ENCODE results near the gene PCBD1. TPM values are rescaled to one million over a fixed set of nuclear protein-coding genes. Genes with fewer than 3 reads are reported as not detected.
"Not testable (repeated sequence)": the region's sequence is repeated elsewhere in the genome, so short reads cannot be mapped to it uniquely, and the experiment has no call there.

Gene PCBD1
- total RNA-seq, 1 donor from 2014 or later, result 34.6 TPM

- H3K4me3 ChIP-seq, result no peak overlapping the region
- peaks cover 4% of the 10 kb centered on the region for H3K36me3 ChIP-seq
- peaks cover 23% of the 10 kb centered on the region for H3K36me3 Mint-ChIP-seq
- no peak overlapping the region for H3K4me3 Mint-ChIP-seq
- no peaks in the 10 kb centered on the region for H3K79me2 ChIP-seq (ENCODE audit: low read depth)
- H3K9me3 ChIP-seq (ENCODE audit: low read depth), result no peaks in the 10 kb centered on the region
- H3K27ac ChIP-seq, result no peak overlapping the region
- no peak overlapping the region for H3K27ac Mint-ChIP-seq
- no peaks in the 10 kb centered on the region for H3K4me1 Mint-ChIP-seq
- H3K9me3 Mint-ChIP-seq, result no peaks in the 10 kb centered on the region
- H3K27me3 Mint-ChIP-seq (ENCODE audit: insufficient read depth, low read depth), result no peaks in the 10 kb centered on the region
- no peak overlapping the region for H2AFZ ChIP-seq (replicated peaks)
- H4K20me1 ChIP-seq (ENCODE audit: low read depth), result no peaks in the 10 kb centered on the region
- H3F3A ChIP-seq (ENCODE audit: low read depth), result no peaks in the 10 kb centered on the region
- no peak for DNase-seq (ENCODE audit: low spot score)
- H3K4me1 ChIP-seq, result peaks cover 8% of the 10 kb centered on the region
- no peak overlapping the region for H3K4me2 ChIP-seq
- H3K27me3 ChIP-seq, result no peaks in the 10 kb centered on the region
- no peak overlapping the region for H3K9ac ChIP-seq
- TF ChIP-seq EZH2phosphoT487 (IDR thresholded peaks at IDR 0.05), result no peak
- no peak for TF ChIP-seq CTCF (IDR thresholded peaks at IDR 0.05)
- TF ChIP-seq EZH2 (IDR thresholded peaks at IDR 0.05), result no peak
Observed at GRCh38 chr10:70864935-70865334, 23.4 kb downstream of the PCBD1 start.

GRCh38 chr10:70863470-70864160 lies 24.8 kb downstream of the PCBD1 start:
- TF ChIP-seq EZH2phosphoT487 (IDR thresholded peaks at IDR 0.05) (no peak), EZH2 (IDR thresholded peaks at IDR 0.05) (no peak), CTCF (IDR thresholded peaks at IDR 0.05) (no peak)
- Histone ChIP-seq H3K4me1 (peaks cover 8% of the 10 kb centered on the region), H3K36me3 (peaks cover 9% of the 10 kb centered on the region), H3F3A (ENCODE audit: low read depth) (no peaks in the 10 kb centered on the region), H3K4me3 (no peak overlapping the region), H2AFZ (replicated peaks) (no peak overlapping the region), H3K27ac (no peak overlapping the region), H4K20me1 (ENCODE audit: low read depth) (no peaks in the 10 kb centered on the region), H3K79me2 (ENCODE audit: low read depth) (no peaks in the 10 kb centered on the region), H3K9ac (no peak overlapping the region), H3K9me3 (ENCODE audit: low read depth) (no peaks in the 10 kb centered on the region), H3K27me3 (no peaks in the 10 kb centered on the region), H3K4me2 (no peak overlapping the region)
- no peak overlapping the region for H3K27ac Mint-ChIP-seq
- DNase-seq (ENCODE audit: low spot score), result no peak
- H3K9me3 Mint-ChIP-seq, result no peaks in the 10 kb centered on the region
- H3K4me3 Mint-ChIP-seq, result no peak overlapping the region
- no peaks in the 10 kb centered on the region for H3K4me1 Mint-ChIP-seq
- no peaks in the 10 kb centered on the region for H3K27me3 Mint-ChIP-seq (ENCODE audit: insufficient read depth, low read depth)
- H3K36me3 Mint-ChIP-seq, result peaks cover 26% of the 10 kb centered on the region

GRCh38 chr10:70861495-70862197 lies 26.7 kb downstream of the PCBD1 start:
- H3K9ac ChIP-seq; H3K27me3 Mint-ChIP-seq (ENCODE audit: insufficient read depth, low read depth); DNase-seq (ENCODE audit: low spot score); H3K27ac Mint-ChIP-seq; H3K4me1 ChIP-seq; H3K9me3 Mint-ChIP-seq; H3K36me3 ChIP-seq; H3K4me3 ChIP-seq; H3K79me2 ChIP-seq (ENCODE audit: low read depth); H4K20me1 ChIP-seq (ENCODE audit: low read depth); H2AFZ ChIP-seq (replicated peaks); H3K9me3 ChIP-seq (ENCODE audit: low read depth); H3K4me1 Mint-ChIP-seq; H3K4me2 ChIP-seq; H3F3A ChIP-seq (ENCODE audit: low read depth); H3K4me3 Mint-ChIP-seq; H3K27me3 ChIP-seq; H3K27ac ChIP-seq: not testable (repeated sequence)
- peaks cover 28% of the 10 kb centered on the region for H3K36me3 Mint-ChIP-seq

GRCh38 chr10:70858759-70859158 lies 29.6 kb downstream of the PCBD1 start:
- DNase-seq (ENCODE audit: low spot score), result no peak
- Histone ChIP-seq H3K79me2 (ENCODE audit: low read depth) (no peaks in the 10 kb centered on the region), H3K9ac (no peak overlapping the region), H3K36me3 (peaks cover 14% of the 10 kb centered on the region), H2AFZ (replicated peaks) (no peak overlapping the region), H3K4me1 (no peaks in the 10 kb centered on the region), H3F3A (ENCODE audit: low read depth) (no peaks in the 10 kb centered on the region), H4K20me1 (ENCODE audit: low read depth) (no peaks in the 10 kb centered on the region), H3K9me3 (ENCODE audit: low read depth) (no peaks in the 10 kb centered on the region), H3K4me2 (no peak overlapping the region), H3K27ac (no peak overlapping the region), H3K4me3 (no peak overlapping the region), H3K27me3 (no peaks in the 10 kb centered on the region)
- Mint-ChIP-seq H3K4me3 (no peak overlapping the region), H3K27me3 (ENCODE audit: insufficient read depth, low read depth) (no peaks in the 10 kb centered on the region), H3K9me3 (no peaks in the 10 kb centered on the region), H3K4me1 (no peaks in the 10 kb centered on the region), H3K36me3 (peaks cover 30% of the 10 kb centered on the region), H3K27ac (no peak overlapping the region)
- TF ChIP-seq CTCF (IDR thresholded peaks at IDR 0.05) (no peak), EZH2phosphoT487 (IDR thresholded peaks at IDR 0.05) (no peak), EZH2 (IDR thresholded peaks at IDR 0.05) (no peak)

Data from neural progenitor cell (in vitro differentiated cells).